ENCODE measurements around the gene ITGA1.
"Not testable (repeated sequence)": the region's sequence is repeated elsewhere in the genome, so short reads cannot be mapped to it uniquely, and the experiment has no call there.

Gene ITGA1

DNA sequence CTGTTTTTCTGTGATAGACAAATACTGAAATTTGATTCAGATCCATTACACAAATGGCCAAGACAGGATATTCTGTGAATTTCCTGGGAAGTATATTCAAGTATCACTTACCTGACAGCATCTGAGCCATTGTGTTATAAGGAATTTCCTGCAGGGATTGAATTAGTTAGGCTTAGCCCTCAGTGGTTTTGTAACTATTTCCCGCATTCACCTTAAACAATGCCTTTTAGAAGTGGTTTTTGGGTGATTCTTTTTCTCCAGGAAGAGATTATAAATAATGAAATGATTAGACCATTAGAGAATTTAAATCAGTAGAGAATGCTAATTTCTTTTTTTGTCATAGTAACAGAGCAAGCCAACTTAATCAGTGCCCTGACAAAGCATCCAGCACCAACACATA, 30.6 kb downstream of the ITGA1 start:
- Histone ChIP-seq H3K9me3 (no peaks in the 10 kb centered on the region), H3K4me3 (no peak overlapping the region), H3K27ac (peak overlapping the region; percentile 35 to 95), H3K27me3 (no peaks in the 10 kb centered on the region), H3K36me3 (no peaks in the 10 kb centered on the region), H3K4me1 (peaks cover 6 to 84% (median 43%) of the 10 kb centered on the region in 4 donors)
- no peak for TF ChIP-seq CTCF (IDR thresholded peaks at IDR 0.05)
- no peak for DNase-seq
- intact Hi-C loops (cut with DNase I; ENCODE audit: low total_unique reads): no loop called here

DNA sequence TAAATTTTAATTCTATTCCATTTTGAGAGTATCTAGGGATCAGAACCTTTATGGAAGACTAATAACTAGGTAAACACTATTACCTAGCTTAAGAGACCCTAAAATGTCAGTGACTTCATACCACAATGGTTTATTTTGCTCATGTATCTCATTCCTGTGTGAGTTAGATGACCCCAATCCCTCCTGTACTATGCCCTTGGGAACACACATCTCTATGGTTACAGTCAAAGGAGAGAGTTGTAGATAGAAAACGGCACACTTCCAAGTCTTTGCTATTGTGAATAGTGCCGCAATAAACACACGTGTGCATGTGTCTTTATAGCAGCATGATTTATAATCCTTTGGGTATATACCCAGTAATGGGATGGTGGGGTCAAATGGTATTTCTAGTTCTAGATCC, 31.1 kb downstream of the ITGA1 start:
- H3K9me3 ChIP-seq; intact Hi-C loops (cut with DNase I; ENCODE audit: low total_unique reads); H3K36me3 ChIP-seq; H3K4me3 ChIP-seq; H3K27me3 ChIP-seq; DNase-seq: not testable (repeated sequence)
- Histone ChIP-seq H3K4me1 (peaks cover 6 to 84% (median 39%) of the 10 kb centered on the region in 4 donors), H3K27ac (peak overlapping the region; percentile 35 to 95)

DNA sequence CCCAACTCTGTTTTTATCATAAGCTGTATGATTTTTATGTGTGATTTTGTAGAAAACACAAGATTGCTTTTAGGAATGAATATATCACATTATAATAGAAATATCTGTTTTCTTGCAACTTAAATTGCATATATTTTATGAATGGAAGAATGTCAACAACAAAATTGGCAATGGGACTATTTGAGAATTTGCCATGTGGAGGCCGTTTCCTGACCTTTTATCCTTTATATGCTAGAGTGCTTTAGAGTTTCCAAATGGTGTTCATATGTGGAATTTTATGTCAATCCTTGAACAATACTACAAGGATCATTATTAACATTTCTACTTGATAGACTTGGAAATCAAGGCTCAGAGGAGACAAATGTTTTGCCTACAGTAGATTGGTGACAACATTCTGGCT, 34.2 kb downstream of the ITGA1 start:
- Histone ChIP-seq H3K4me3 (no peak overlapping the region), H3K36me3 (no peaks in the 10 kb centered on the region), H3K27ac (peak overlapping the region; percentile 54 to 66), H3K9me3 (no peaks in the 10 kb centered on the region), H3K27me3 (no peaks in the 10 kb centered on the region), H3K4me1 (peaks cover 6 to 83% (median 24%) of the 10 kb centered on the region in 4 donors)
- no peak for TF ChIP-seq CTCF (IDR thresholded peaks at IDR 0.05)
- intact Hi-C loops (cut with DNase I; ENCODE audit: low total_unique reads): no loop called here
- no peak for DNase-seq

DNA sequence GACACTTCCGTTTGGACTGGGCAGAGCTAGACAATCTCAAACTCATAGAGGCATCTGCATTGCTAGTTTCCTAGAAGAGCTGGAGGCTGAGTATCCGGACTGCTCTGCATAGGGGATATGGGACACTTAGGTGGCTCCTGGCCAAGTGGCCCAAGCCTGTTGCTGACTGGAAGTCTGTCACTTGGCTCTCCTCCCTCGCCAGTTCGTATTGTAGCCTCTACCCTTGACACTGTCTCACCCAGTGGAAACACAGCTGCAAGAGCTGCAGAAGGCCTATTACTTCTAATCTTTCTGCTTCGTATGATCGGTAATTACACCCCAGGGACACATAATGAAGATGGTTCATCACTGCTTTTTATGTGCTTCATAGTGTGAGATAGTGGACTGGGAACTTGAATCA, 34.7 kb downstream of the ITGA1 start:
- intact Hi-C loops (cut with DNase I; ENCODE audit: low total_unique reads): no loop called here
- H3K9me3 ChIP-seq: no peaks in the 10 kb centered on the region
- peak overlapping the region in 1 of 2 donors; percentile 16 for H3K4me3 ChIP-seq
- peak; percentile 67 to 87 for DNase-seq
- H3K27me3 ChIP-seq: no peaks in the 10 kb centered on the region
- H3K27ac ChIP-seq: peak overlapping the region; percentile 54 to 66
- H3K36me3 ChIP-seq: no peaks in the 10 kb centered on the region
- TF ChIP-seq CTCF (IDR thresholded peaks at IDR 0.05): no peak
- H3K4me1 ChIP-seq: peaks cover 6 to 78% (median 21%) of the 10 kb centered on the region in 4 donors

GRCh38 chr5:52824827-52825226, 37.1 kb downstream of the ITGA1 start:
- Histone ChIP-seq H3K27ac (peak overlapping the region in 1 of 2 donors; percentile 66), H3K36me3 (no peaks in the 10 kb centered on the region), H3K4me3 (no peak overlapping the region), H3K27me3 (no peaks in the 10 kb centered on the region), H3K4me1 (peaks cover 0 to 73% (median 18%) of the 10 kb centered on the region in 4 donors), H3K9me3 (no peaks in the 10 kb centered on the region)
- TF ChIP-seq CTCF (IDR thresholded peaks at IDR 0.05): no peak
- intact Hi-C loops (cut with DNase I; ENCODE audit: low total_unique reads): no loop called here
- DNase-seq: no peak

DNA sequence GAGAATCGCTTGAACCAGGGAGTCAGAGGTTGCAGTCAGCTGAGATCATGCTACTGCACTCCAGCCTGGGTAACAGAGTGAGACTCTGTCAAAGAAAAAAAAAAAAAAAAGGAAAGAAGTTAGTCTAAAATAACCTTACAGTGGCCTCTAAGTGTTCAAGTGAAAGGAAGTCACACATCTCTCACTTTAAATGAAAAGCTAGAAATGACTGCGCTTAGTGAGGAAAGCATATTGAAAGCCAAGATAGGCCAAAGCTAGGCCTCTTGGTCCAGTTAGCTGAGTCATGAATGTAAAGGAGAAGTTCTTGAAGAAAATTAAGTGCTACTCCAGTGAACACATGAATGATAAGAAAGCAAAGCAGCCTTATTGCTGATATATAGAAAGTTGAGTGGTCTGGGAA, 38.1 kb downstream of the ITGA1 start:
- no peak for TF ChIP-seq CTCF (IDR thresholded peaks at IDR 0.05)
- Histone ChIP-seq H3K27me3 (no peaks in the 10 kb centered on the region), H3K4me3 (no peak overlapping the region), H3K4me1 (peaks cover 0 to 79% (median 22%) of the 10 kb centered on the region in 4 donors), H3K36me3 (no peaks in the 10 kb centered on the region), H3K27ac (peak overlapping the region; percentile 26 to 66), H3K9me3 (no peaks in the 10 kb centered on the region)
- intact Hi-C loops (cut with DNase I; ENCODE audit: low total_unique reads): no loop called here
- DNase-seq: no peak
